Activated CD4-positive, alpha-beta T cell treated with anti-CD3 and anti-CD28 coated beads, Interleukin-2, amount 10 ng/mL, durations not matched to agents 7 days and 5 days (primary cell): Measurements from ENCODE around the gene SFTPD. TPM values are rescaled to one million over a fixed set of nuclear protein-coding genes. Genes with fewer than 3 reads are reported as not detected.
A peak's percentile ranks its signal among the peaks of the same experiment; 100 is the strongest.

ENCODE experiments used
- CTCF ChIA-PET: fragments of 350-600 bp; sonication (Branson Sonifier 250); formaldehyde crosslinking; loops from one replicate; lab custom pipeline; 2021; ENCODE audit warnings: antibody characterized with exemption; lab: Charles Lee
- POLR2A ChIA-PET: fragments of 350-600 bp; sonication (Branson Sonifier 250); formaldehyde crosslinking; loops from one replicate; lab custom pipeline; 2021; ENCODE audit warnings: antibody characterized with exemption; lab: Charles Lee
- DNase-seq: peaks from one replicate; pipeline ENCODE4 v3.0.0-alpha.2; 2020
- H3K27ac Mint-ChIP-seq: one replicate; pipeline ENCODE4 v1.8.0; 2021; ENCODE audit warnings: mild to moderate bottlenecking, moderate library complexity, mixed read lengths
- H3K27me3 Mint-ChIP-seq: one replicate; pipeline ENCODE4 v1.8.0; 2021; ENCODE audit warnings: mixed read lengths
- H3K36me3 Mint-ChIP-seq: one replicate; pipeline ENCODE4 v1.8.0; 2021; ENCODE audit warnings: low read depth, mixed read lengths
- H3K4me1 Mint-ChIP-seq: one replicate; pipeline ENCODE4 v1.8.0; 2021; ENCODE audit warnings: mixed read lengths
- H3K4me3 Mint-ChIP-seq: one replicate; pipeline ENCODE4 v1.8.0; 2021; ENCODE audit warnings: mild to moderate bottlenecking, moderate library complexity, mixed read lengths
- H3K9me3 Mint-ChIP-seq: one replicate; pipeline ENCODE4 v1.8.0; 2021; ENCODE audit warnings: mixed read lengths
- total RNA-seq, 2 experiments: library from RNA; stranded (reverse); gene quantifications; one replicate each; pipeline ENCODE4 v1.2.3, GENCODE V29; 2021

Gene SFTPD
- total RNA-seq, 2 experiments from 2014 or later: not detected

DNA sequence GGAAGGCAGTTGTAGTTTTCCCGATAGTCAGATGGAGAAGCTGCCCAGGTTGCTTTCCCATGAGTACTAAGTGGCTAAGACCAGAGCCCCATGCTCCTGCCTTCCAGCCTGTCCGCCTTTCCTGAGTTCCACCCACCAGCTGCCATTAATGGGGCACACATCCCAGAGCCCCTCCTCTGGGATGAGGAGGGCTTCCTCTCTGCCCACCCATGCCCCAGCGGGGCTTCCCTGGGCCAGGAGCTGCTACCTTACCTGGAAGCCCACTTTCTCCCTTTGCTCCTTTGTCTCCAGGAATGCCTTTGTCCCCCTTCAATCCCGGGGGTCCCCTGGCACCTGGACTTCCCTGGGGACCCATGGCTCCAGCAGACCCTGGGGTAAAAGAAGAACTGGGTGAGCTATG, 7.8 kb downstream of the SFTPD start:
- ChIA-PET CTCF (no interaction called here), POLR2A (no interaction called here)
- Mint-ChIP-seq H3K4me1 (peaks cover 3% of the 10 kb centered on the region), H3K9me3 (no peaks in the 10 kb centered on the region), H3K4me3 (no peak overlapping the region), H3K36me3 (no peaks in the 10 kb centered on the region), H3K27ac (no peak overlapping the region), H3K27me3 (no peaks in the 10 kb centered on the region)
- no peak for DNase-seq

DNA sequence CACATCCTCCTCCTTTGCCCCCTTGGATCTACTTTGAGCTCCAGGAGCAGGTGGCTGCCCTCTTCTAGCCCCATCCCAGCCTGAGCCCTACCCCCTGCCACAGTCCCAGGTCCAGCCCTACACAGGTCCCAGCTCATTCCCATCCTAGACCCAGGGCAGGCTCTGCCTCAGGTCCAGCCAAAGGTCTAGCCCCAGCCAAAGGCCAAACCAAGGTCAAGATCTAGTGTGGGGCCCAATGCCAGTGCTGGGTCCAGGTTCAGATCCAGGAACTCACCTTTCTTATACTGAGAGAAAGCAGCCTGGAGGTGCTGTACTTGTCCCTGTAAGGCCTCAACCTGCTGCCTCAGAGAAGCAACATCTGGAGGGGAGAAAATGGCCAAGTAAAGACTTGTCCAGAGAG, 8.5 kb downstream of the SFTPD start:
- Mint-ChIP-seq H3K27me3 (no peaks in the 10 kb centered on the region), H3K4me3 (no peak overlapping the region), H3K36me3 (no peaks in the 10 kb centered on the region), H3K9me3 (no peaks in the 10 kb centered on the region), H3K27ac (no peak overlapping the region), H3K4me1 (peaks cover 3% of the 10 kb centered on the region)
- POLR2A ChIA-PET: no interaction called here
- CTCF ChIA-PET: interaction anchor here (1.8 kb wide), 1 partner anchor 12 kb away, joined by 4 read pairs; no protein-coding TSS in a partner anchor
- DNase-seq: no peak

DNA sequence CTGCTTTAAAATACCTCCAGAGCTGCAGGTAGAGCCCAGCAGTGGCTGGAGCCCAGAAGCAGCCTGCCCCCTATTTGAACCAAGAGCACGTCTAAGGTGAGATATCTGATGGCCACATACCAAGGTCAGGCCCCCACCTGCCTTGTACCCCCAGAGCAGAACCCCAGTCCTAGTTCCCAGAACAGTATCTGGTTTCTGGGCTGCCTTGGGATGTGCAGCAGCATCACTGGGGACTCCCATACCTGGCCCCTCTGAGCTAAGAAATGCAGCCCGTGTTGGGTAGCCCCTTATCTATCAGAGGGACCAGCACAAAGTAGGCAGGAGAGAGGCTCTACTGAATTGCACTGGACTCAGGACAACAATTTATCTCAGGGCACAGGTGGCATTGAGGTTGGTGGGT, 8.9 kb downstream of the SFTPD start:
- DNase-seq: no peak
- no peak overlapping the region for H3K4me3 Mint-ChIP-seq
- CTCF ChIA-PET: interaction anchor here (1.8 kb wide), 1 partner anchor 12 kb away, joined by 4 read pairs; no protein-coding TSS in a partner anchor
- peaks cover 3% of the 10 kb centered on the region for H3K4me1 Mint-ChIP-seq
- H3K9me3 Mint-ChIP-seq: no peaks in the 10 kb centered on the region
- POLR2A ChIA-PET: no interaction called here
- no peaks in the 10 kb centered on the region for H3K36me3 Mint-ChIP-seq
- no peak overlapping the region for H3K27ac Mint-ChIP-seq
- H3K27me3 Mint-ChIP-seq: no peaks in the 10 kb centered on the region

DNA sequence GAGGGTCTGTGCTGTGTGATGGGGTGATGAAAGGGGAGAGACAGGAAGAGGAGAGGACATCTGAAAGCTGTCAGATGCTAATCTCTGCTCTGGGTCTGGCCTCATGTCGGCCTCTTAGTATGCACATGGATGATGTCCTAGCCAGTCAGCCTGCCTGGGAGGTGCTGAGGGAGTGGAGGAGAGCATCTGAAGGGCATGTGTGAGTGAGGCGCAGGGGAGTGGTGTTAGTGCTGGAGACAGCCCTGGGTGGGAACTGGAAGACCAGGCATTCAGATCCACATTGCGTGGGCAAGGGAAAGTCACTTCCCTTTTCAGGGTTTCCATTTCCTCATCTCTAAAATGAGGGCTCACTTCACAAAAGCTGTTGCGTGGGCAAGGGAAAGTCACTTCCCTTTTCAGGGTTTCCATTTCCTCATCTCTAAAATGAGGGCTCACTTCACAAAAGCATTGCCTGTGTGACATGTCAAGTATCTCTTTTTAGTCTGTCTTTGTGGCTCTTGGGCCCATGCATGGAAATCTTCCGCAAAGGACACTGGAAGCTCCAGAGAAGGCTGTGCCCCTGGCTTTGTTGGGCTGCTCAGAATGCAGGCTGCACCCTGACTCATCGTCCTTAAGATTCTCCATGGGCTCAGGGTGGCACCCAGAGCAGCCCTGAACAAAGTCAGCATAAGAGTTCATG, 10.0 kb downstream of the SFTPD start:
- Mint-ChIP-seq H3K27me3 (no peaks in the 10 kb centered on the region), H3K27ac (no peak overlapping the region), H3K4me1 (peaks cover 3% of the 10 kb centered on the region), H3K4me3 (no peak overlapping the region), H3K36me3 (no peaks in the 10 kb centered on the region), H3K9me3 (no peaks in the 10 kb centered on the region)
- CTCF ChIA-PET: interaction anchor here (1.8 kb wide), 1 partner anchor 14 kb away, joined by 4 read pairs; no protein-coding TSS in a partner anchor
- DNase-seq: no peak
- POLR2A ChIA-PET: no interaction called here

DNA sequence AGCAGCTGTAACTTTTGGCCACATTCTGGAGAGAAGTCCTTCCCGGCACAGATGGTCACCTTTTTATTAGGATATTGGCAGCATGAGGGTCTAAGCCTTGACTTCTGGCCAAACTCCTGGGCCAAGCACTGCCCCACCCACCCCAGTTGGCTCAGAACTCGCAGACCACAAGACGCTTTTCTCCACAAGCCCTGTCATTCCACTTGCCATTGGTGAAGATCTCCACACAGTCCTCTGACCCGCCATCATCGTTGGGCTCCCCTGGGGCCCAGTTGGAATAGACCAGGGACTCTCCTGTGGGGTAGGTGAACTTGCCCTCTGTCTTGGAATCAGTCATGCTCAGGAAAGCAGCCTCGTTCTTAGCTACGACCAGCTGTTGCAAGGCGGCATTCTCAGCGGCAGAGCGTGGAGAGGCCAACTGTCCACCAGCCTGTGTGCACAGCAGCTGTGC, 11.2 kb downstream of the SFTPD start:
- Mint-ChIP-seq H3K27ac (no peak overlapping the region), H3K4me1 (peaks cover 3% of the 10 kb centered on the region), H3K27me3 (peaks cover under 1% of the 10 kb centered on the region)

DNA sequence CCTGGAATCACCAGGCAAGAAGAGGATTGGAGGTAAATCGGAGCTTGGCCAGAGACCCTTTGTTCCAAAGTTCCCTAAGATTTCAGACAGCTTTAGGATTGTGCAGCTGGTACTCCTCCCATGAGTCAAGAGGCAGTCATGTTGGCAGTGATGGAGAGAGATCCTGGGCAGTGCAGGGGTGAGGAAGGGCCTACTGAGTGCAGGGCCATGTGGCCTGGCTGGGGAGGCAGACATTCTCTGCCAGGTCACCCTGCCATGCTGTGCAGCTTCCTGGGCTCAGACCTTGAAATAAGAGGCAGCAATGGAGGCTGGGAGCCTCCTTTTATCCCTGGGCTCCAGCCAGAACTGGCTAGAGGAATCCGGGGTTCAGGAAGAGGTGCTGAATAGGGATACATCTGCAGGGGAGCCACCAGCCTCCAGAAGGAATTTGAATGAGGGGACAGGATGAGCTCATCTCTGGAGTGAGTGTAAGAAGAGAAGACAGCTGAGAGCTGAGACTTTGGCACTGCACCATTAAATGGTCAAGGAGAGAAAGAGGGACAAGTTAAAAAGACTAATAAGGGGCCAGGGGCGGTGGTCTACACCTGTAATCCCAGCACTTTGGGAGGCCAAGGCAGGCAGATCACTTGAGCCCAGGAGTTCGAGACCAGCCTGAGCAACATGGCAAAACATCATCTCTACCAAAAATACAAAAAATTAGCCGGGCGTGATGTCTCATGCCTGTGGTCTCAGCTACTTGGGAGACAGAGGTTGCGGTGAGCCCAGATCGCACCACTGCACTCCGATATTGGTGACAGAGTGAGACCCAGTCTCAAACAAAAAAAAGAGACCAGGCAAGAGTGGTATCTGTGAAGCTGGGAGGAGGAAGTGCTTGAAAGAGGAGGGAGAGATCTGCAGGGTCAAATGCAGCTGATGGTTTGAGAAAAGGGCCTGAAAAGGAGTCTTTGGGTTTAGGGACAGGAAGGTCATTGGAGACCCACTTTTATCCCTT, 12.0 kb downstream of the SFTPD start:
- no peak for DNase-seq
- H3K27me3 Mint-ChIP-seq: peaks cover 5% of the 10 kb centered on the region
- no peaks in the 10 kb centered on the region for H3K36me3 Mint-ChIP-seq
- no peak overlapping the region for H3K27ac Mint-ChIP-seq
- ChIA-PET POLR2A (no interaction called here), CTCF (no interaction called here)
- no peak overlapping the region for H3K4me3 Mint-ChIP-seq
- H3K9me3 Mint-ChIP-seq: no peaks in the 10 kb centered on the region
- H3K4me1 Mint-ChIP-seq: peaks cover 3% of the 10 kb centered on the region

More for the DNA sequence above, 11.2 kb downstream of the SFTPD start:
- POLR2A ChIA-PET: no interaction called here
- no peak for DNase-seq
- CTCF ChIA-PET: no interaction called here
- Mint-ChIP-seq H3K9me3 (no peaks in the 10 kb centered on the region), H3K36me3 (no peaks in the 10 kb centered on the region), H3K4me3 (no peak overlapping the region)

DNA sequence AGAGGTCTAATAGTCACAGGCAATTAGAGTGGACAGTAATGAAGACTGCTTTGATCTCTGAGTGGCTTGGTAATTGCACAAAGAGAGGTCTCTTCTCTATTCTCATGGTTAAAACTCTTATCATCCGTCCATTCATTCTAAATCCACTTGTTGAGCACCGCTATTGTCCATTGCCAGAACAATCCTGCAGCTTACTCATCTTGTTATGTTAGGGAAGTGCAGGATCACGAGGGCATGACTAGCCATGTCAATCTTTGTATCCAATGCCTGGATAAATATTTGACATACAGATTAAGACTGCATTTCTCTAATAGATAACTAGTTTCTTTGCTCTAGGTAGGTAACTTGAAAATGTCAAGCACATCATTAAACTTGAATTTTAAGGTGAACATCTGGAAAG, 14.9 kb downstream of the SFTPD start:
- POLR2A ChIA-PET: no interaction called here
- no peak overlapping the region for H3K27ac Mint-ChIP-seq
- H3K36me3 Mint-ChIP-seq: no peaks in the 10 kb centered on the region
- DNase-seq: no peak
- H3K4me1 Mint-ChIP-seq: peaks cover 3% of the 10 kb centered on the region
- no peaks in the 10 kb centered on the region for H3K9me3 Mint-ChIP-seq
- CTCF ChIA-PET: interaction anchor here (0.6 kb wide), 1 partner anchor 45 kb away, joined by 3 read pairs; no protein-coding TSS in a partner anchor
- H3K27me3 Mint-ChIP-seq: peaks cover 25% of the 10 kb centered on the region
- no peak overlapping the region for H3K4me3 Mint-ChIP-seq

DNA sequence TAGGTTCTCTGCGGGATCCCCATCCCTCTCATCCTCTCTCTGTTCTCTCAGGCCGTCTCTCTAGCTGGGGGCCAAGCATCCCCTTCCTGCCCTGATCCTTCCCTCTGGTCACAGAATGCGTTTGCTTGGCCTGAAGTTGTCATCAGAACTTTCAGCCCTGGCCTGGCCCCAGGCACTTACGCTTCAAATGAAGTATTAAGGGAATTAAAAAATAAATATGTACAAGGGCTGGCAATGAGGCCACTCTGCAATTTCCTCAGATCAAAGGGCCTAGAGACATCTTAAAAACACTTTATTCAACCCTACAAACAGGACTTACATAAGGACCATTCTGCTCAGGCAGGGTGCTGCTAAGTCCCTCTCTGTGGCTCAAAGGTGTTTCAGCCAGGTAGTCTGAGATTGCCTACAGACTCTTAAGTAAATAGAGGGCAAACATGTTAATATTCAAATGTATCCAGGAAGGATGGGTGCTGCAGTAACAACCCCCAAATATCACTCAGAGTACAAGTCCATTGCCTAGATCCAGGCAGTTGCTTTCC, 16.0 kb downstream of the SFTPD start:
- peaks cover 25% of the 10 kb centered on the region for H3K27me3 Mint-ChIP-seq
- H3K4me1 Mint-ChIP-seq: no peaks in the 10 kb centered on the region
- no peaks in the 10 kb centered on the region for H3K9me3 Mint-ChIP-seq
- no peak overlapping the region for H3K27ac Mint-ChIP-seq
- no peak overlapping the region for H3K4me3 Mint-ChIP-seq
- no peaks in the 10 kb centered on the region for H3K36me3 Mint-ChIP-seq
- ChIA-PET CTCF (no interaction called here), POLR2A (no interaction called here)
- no peak for DNase-seq

DNA sequence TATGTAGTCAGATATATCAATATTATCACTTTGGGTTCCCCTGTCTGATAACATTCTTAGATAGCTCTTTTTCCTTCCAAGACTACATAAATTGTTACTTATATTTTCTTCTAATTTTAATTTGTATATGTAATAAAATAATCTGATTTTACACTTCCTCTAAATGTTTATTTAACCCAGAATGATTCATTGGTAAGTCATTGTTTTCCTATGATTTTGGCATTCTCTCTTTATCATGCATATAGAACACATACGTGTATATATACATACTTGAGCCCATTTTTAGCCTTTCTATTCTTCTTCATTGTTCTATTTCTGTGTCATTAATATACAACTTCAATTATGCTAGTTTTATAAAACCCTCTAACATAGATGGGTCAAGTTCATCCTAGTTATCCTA, 16.6 kb downstream of the SFTPD start:
- CTCF ChIA-PET: no interaction called here
- no peaks in the 10 kb centered on the region for H3K4me1 Mint-ChIP-seq
- no peaks in the 10 kb centered on the region for H3K9me3 Mint-ChIP-seq
- no peak overlapping the region for H3K27ac Mint-ChIP-seq
- POLR2A ChIA-PET: no interaction called here
- no peaks in the 10 kb centered on the region for H3K36me3 Mint-ChIP-seq
- H3K4me3 Mint-ChIP-seq: no peak overlapping the region
- no peak for DNase-seq
- H3K27me3 Mint-ChIP-seq: peaks cover 25% of the 10 kb centered on the region

DNA sequence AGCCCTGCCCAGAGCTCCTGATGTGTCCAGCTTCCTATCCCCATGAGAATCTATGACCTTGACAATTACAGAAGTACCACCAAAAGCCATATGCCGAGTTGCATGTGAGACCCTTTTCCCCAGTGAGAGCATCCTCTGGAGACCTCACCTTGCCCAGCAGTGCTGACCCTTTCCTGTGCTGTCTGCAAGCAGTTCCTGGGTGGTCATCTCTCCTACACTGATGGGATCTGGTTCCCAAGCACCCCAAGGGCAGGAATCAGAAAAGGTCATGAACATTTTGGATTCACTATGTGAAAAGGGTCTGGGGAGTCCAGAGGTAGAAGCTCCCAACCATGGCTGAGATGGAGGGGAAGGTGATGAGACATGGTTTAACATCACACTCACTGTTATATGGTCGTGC, 18.2 kb downstream of the SFTPD start:
- DNase-seq: no peak
- no peak overlapping the region for H3K27ac Mint-ChIP-seq
- POLR2A ChIA-PET: no interaction called here
- no peak overlapping the region for H3K4me3 Mint-ChIP-seq
- H3K36me3 Mint-ChIP-seq: no peaks in the 10 kb centered on the region
- CTCF ChIA-PET: interaction anchor here (0.5 kb wide), 2 partner anchors 13 to 135 kb away, joined by 3 to 6 read pairs; no protein-coding TSS in a partner anchor
- H3K9me3 Mint-ChIP-seq: no peaks in the 10 kb centered on the region
- peaks cover 25% of the 10 kb centered on the region for H3K27me3 Mint-ChIP-seq
- H3K4me1 Mint-ChIP-seq: no peaks in the 10 kb centered on the region

DNA sequence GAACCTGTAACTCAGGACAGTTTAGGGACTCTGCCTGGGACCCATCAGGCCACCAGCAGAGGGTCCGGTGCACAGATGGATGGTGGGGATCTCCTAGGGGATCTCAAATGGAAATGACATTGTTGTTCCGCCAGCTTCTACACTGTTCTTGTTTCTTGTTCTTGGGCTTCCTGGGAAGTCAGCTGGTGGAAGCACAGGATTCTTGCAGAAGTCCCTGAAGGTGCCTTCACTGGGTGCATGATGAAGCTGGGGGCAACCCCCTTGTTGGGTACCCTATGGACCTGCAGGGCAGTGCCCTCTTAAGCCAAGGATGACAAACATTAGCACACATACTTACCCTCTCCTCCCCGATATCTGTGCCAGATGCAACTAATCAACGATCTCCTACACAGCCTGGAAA, 18.6 kb downstream of the SFTPD start:
- H3K27me3 Mint-ChIP-seq: peaks cover 25% of the 10 kb centered on the region
- no peak overlapping the region for H3K27ac Mint-ChIP-seq
- H3K9me3 Mint-ChIP-seq: no peaks in the 10 kb centered on the region
- ChIA-PET CTCF (interaction anchor here (0.5 kb wide), 1 partner anchor 135 kb away, joined by 6 read pairs; no protein-coding TSS in a partner anchor), POLR2A (no interaction called here)
- H3K36me3 Mint-ChIP-seq: no peaks in the 10 kb centered on the region
- H3K4me3 Mint-ChIP-seq: no peak overlapping the region
- H3K4me1 Mint-ChIP-seq: no peaks in the 10 kb centered on the region
- no peak for DNase-seq

DNA sequence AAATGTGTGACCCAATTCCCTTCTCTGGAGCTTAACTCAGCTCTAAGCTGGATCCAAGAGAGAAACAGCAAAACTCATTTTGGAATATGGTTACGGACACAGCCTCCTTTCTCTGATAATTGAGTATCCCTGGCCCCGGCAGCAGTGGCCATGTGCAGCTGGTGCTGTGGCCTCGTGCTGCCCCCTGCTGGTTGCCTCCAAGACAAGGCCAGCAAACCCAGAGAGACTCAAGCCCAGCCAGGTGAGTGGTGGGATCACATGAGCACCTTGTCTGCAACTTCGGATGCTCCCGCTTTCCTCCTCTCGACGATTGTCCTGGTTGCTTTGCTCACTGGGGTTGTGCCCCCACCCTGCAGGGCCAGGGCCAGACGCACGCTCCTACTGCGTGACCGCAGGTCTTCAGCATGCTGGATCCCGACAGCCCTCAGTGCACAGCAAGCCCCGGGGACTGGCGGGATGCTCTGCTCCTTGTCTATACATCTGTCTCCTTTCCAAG, 19.4 kb downstream of the SFTPD start:
- Mint-ChIP-seq H3K27ac (no peak overlapping the region), H3K27me3 (peaks cover 28% of the 10 kb centered on the region), H3K9me3 (no peaks in the 10 kb centered on the region), H3K36me3 (no peaks in the 10 kb centered on the region), H3K4me3 (no peak overlapping the region), H3K4me1 (no peaks in the 10 kb centered on the region)
- DNase-seq: peak; percentile 80
- ChIA-PET POLR2A (no interaction called here), CTCF (interaction anchor here (0.9 to 1.3 kb wide), 2 partner anchors 9 to 392 kb away, joined by 3 to 6 read pairs; no protein-coding TSS in a partner anchor)
